COR-L47 (cell line): ENCODE data around the gene TNFSF12.

Experiments used
- DNase-seq: peaks from one replicate; lab custom pipeline; 2025; lab: John Stamatoyannopoulos, UW

Gene TNFSF12

DNA sequence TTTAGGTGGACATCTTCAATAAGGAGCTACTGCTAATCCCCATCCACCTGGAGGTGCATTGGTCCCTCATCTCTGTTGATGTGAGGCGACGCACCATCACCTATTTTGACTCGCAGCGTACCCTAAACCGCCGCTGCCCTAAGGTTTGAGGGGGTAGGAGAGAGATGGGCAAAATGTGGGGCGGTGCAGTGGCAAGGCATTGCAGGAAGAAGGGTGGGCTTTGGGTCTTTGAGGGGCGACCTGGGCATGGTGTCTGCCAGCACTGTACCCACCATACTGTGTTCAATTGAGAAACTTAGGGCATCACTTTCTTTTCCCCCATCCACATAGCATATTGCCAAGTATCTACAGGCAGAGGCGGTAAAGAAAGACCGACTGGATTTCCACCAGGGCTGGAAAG is 21.5 kb downstream of the TNFSF12 start:
- no peak for DNase-seq

DNA sequence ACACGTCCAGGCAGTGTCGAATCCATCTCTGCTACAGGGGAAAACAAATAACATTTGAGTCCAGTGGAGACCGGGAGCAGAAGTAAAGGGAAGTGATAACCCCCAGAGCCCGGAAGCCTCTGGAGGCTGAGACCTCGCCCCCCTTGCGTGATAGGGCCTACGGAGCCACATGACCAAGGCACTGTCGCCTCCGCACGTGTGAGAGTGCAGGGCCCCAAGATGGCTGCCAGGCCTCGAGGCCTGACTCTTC is 23.4 kb downstream of the TNFSF12 start:
- no peak for DNase-seq

- DNase-seq: peak; percentile 96
Measured at GRCh38 chr17:7572588-7573323, 23.9 kb downstream of the TNFSF12 start.

GRCh38 chr17:7573324-7574080 is 24.6 kb downstream of the TNFSF12 start:
- peak; percentile 79 for DNase-seq

GRCh38 chr17:7574176-7574953 is 25.5 kb downstream of the TNFSF12 start:
- no peak for DNase-seq

DNA sequence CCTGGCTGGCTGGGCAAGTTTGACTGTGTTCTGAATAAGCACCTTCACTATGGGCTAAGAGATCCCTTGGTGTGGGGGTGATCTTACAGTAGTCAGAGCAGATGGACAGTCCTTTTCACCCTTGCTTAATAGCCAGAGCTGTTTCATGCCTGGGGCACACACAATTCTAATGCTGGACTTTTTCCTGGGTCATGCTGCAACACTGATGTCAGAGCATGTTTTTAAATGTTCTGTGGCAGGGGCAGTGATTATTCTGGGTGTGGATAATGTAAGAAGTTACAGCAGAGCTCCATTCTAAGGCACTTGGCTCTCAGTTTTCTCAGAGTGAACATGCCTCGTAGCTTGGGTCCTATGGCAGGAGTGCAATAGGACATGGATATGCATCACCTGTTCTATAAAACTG is 26.6 kb downstream of the TNFSF12 start:
- DNase-seq: no peak

DNA sequence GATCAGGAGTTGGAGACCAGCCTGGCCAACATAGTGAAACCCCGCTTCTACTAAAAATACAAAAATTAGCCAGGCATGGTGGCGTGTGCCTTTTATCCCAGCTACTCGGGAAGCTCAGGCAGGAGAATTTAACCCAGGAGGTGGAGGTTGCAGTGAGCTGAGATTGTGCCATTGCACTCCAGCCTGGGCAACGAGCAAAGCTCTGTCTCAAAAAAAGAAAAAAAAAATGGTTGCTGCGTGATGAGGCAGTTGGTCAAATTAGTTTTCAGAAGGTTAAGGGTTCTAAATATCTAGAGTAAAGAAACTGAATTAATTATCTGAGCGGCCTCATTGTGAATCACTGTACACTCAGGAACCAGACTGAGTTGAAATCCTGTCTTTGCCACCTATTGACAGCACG is 27.1 kb downstream of the TNFSF12 start:
- no peak for DNase-seq

- no peak for DNase-seq
Measured at GRCh38 chr17:7576432-7576937, 27.6 kb downstream of the TNFSF12 start.

DNA sequence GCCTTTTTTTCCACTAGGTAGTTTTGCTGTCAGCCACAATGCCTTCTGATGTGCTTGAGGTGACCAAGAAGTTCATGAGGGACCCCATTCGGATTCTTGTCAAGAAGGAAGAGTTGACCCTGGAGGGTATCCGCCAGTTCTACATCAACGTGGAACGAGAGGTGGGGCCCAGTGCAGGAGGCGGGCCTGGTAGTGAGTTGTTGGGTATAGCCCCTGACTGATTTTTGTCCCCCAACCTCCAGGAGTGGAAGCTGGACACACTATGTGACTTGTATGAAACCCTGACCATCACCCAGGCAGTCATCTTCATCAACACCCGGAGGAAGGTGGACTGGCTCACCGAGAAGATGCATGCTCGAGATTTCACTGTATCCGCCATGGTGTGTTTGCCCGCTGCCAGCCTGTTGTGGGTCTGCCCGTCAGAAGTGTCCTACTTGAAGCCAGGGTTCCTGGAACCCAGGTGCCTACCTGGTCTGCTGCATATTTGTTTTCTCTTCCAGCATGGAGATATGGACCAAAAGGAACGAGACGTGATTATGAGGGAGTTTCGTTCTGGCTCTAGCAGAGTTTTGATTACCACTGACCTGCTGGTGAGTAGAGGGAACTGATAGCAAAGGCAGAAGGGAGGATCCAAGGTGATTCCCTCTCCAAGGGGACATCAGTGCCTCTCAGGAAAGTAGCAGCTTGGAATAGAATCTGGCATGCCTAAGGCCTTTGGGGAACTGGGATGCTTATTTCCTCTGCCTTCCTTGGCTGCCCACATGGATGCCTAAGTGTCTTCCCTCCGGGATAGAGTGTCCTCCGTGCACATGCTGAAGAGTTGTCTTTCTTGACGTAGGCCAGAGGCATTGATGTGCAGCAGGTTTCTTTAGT is 28.7 kb downstream of the TNFSF12 start:
- no peak for DNase-seq

DNA sequence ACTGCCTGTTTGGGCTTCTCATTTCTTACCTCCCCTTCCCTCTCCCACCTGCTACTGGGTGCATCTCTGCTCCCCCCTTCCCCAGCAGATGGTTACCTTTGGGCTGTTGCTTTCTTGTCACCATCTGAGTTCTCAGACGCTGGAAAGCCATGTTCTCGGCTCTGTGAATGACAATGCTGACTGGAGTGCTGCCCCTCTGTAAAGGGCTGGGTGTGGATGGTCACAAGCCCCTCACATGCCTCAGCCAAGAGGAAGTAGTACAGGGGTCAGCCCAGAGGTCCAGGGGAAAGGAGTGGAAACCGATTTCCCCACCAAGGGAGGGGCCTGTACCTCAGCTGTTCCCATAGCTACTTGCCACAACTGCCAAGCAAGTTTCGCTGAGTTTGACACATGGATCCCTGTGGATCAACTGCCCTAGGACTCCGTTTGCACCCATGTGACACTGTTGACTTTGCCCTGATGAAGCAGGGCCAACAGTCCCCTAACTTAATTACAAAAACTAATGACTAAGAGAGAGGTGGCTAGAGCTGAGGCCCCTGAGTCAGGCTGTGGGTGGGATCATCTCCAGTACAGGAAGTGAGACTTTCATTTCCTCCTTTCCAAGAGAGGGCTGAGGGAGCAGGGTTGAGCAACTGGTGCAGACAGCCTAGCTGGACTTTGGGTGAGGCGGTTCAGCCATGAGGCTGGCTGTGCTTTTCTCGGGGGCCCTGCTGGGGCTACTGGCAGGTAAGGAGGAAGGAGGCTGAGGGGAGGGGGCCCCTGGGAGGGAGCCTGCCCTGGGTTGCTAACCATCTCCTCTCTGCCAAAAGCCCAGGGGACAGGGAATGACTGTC is 30.4 kb downstream of the TNFSF12 start, which contains the start of gene CD68:
Gene CD68 (plus strand): TSS at position 638 of the 833 bp plus-strand sequence. CDS start 40 bp downstream, at position 678.
- no peak for DNase-seq

GRCh38 chr17:7579834-7580603 is 31.2 kb downstream of the TNFSF12 start:
- no peak for DNase-seq

- no peak for DNase-seq
Measured at GRCh38 chr17:7580604-7581575, 32.0 kb downstream of the TNFSF12 start.

GRCh38 chr17:7582396-7583252 is 33.8 kb downstream of the TNFSF12 start:
- DNase-seq: no peak

DNA sequence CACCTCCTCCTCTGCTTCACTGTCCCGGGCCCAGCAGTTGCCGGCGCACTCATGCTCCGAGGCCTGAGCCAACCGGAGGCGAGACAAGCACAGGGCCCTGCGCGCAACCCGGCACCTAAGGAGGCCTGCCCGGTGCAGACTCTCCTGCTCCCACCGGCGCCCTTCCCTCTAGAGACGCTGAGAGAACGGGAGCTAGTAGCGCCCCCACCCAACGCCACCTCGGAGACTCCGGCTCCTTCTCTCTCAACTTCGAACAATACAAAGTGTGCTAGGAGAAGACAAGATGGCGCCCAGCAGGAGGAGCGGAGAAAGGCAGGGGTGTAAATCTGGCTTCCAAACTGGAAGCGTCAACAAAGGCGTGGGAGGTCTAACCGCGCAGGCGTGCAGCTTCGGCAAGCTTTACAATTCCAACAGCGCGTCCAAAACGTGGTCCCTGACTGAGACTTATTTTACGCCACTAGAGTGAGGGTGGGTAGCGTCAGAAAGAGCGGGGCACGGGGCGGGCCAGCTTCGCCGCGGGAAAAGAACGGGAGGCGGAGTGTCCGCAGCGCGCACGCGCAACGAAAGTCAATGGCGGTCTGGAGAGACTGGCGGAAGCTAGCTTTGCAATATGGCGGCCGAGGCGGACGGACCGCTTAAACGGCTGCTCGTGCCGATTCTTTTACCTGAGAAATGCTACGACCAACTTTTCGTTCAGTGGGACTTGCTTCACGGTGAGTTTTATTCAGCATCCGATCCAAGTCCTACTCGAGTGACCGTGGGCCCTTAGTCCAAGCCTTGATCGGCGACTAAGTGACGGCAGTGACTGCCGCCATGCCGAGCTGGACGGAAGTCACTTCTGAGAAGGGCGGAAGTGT is 34.6 kb downstream of the TNFSF12 start, which contains the start of gene MPDU1:
Gene MPDU1 (plus strand): TSS at position 600 of the 857 bp plus-strand sequence. CDS start 11 bp downstream, at position 611.
- DNase-seq: peak; percentile 90

GRCh38 chr17:7586673-7587419 is 38.0 kb downstream of the TNFSF12 start:
- no peak for DNase-seq
